Measurements from ENCODE around the gene PGGT1B.
A peak's percentile ranks its signal among the peaks of the same experiment; 100 is the strongest.
"Not testable (repeated sequence)": the region's sequence is repeated elsewhere in the genome, so short reads cannot be mapped to it uniquely, and the experiment has no call there.

Gene PGGT1B

GRCh38 chr5:115249379-115249778 lies 13.3 kb downstream of the PGGT1B start:
- DNase-seq, result not testable (repeated sequence)

- DNase-seq, result peak; percentile 24
Observed at GRCh38 chr5:115246361-115246991, 16.2 kb downstream of the PGGT1B start.

GRCh38 chr5:115243412-115243811 lies 19.3 kb downstream of the PGGT1B start:
- DNase-seq, result no peak

- no peak for DNase-seq
Observed at GRCh38 chr5:115241881-115242642, 20.6 kb downstream of the PGGT1B start.

- no peak for DNase-seq
Observed at GRCh38 chr5:115237066-115237465, 25.6 kb downstream of the PGGT1B start.

GRCh38 chr5:115236599-115236998 lies 26.1 kb downstream of the PGGT1B start:
- DNase-seq, result no peak

GRCh38 chr5:115231598-115231997 lies 31.1 kb downstream of the PGGT1B start:
- DNase-seq, result no peak

- no peak for DNase-seq
Observed at GRCh38 chr5:115229606-115230005, 33.1 kb downstream of the PGGT1B start.

GRCh38 chr5:115227281-115227680 lies 35.4 kb downstream of the PGGT1B start:
- no peak for DNase-seq

GRCh38 chr5:115214541-115214940 lies 48.1 kb downstream of the PGGT1B start:
- DNase-seq, result no peak

GRCh38 chr5:115209279-115209678 lies 53.4 kb downstream of the PGGT1B start:
- DNase-seq, result no peak

GRCh38 chr5:115202952-115203351 lies 59.7 kb downstream of the PGGT1B start:
- no peak for DNase-seq

GRCh38 chr5:115196161-115196560 lies 66.5 kb downstream of the PGGT1B start:
- no peak for DNase-seq

GRCh38 chr5:115194676-115195075 lies 68.0 kb downstream of the PGGT1B start:
- DNase-seq, result no peak

GRCh38 chr5:115193295-115193694 lies 69.4 kb downstream of the PGGT1B start:
- no peak for DNase-seq

GRCh38 chr5:115192098-115192497 lies 70.6 kb downstream of the PGGT1B start:
- no peak for DNase-seq

- no peak for DNase-seq
Observed at GRCh38 chr5:115191474-115192031, 71.1 kb downstream of the PGGT1B start.

GRCh38 chr5:115190388-115190787 lies 72.3 kb downstream of the PGGT1B start:
- no peak for DNase-seq

GRCh38 chr5:115189866-115190265 lies 72.8 kb downstream of the PGGT1B start:
- DNase-seq, result no peak

- DNase-seq, result no peak
Observed at GRCh38 chr5:115186794-115187193, 75.9 kb downstream of the PGGT1B start.

- DNase-seq, result no peak
Observed at GRCh38 chr5:115184770-115185169, 77.9 kb downstream of the PGGT1B start.

- no peak for DNase-seq
Observed at GRCh38 chr5:115181757-115182156, 80.9 kb downstream of the PGGT1B start.

- peak; percentile 76 for DNase-seq
Observed at GRCh38 chr5:115180165-115180709, 82.4 kb downstream of the PGGT1B start.
